Thyroid gland (tissue), 4 donors: ENCODE results near the gene SAT2.

ENCODE experiments used
- POLR2A ChIP-seq, 2 donors: fragments of 450-650 bp; IDR thresholded peaks; one replicate each; pipeline ENCODE4 v1.6.1; 2017; ENCODE audit warnings: antibody characterized with exemption in 2 of 2, mild to moderate bottlenecking in 2 of 2, moderate library complexity in 1 of 2
- TF ChIP-seq, protein P1 (sequence below), 6 experiments: fragments of 200-600 bp in 3 of 6; fragments of 450-650 bp in 3 of 6; sonication (generic) in 3 of 6; IDR thresholded peaks; one replicate each; pipeline ENCODE4 v1.5.1; 2016 to 2019; ENCODE audit warnings: antibody characterized with exemption in 6 of 6, mild to moderate bottlenecking in 2 of 6, inconsistent platforms in 1 of 6, moderate library complexity in 1 of 6

- TF ChIP-seq, protein P1, sequence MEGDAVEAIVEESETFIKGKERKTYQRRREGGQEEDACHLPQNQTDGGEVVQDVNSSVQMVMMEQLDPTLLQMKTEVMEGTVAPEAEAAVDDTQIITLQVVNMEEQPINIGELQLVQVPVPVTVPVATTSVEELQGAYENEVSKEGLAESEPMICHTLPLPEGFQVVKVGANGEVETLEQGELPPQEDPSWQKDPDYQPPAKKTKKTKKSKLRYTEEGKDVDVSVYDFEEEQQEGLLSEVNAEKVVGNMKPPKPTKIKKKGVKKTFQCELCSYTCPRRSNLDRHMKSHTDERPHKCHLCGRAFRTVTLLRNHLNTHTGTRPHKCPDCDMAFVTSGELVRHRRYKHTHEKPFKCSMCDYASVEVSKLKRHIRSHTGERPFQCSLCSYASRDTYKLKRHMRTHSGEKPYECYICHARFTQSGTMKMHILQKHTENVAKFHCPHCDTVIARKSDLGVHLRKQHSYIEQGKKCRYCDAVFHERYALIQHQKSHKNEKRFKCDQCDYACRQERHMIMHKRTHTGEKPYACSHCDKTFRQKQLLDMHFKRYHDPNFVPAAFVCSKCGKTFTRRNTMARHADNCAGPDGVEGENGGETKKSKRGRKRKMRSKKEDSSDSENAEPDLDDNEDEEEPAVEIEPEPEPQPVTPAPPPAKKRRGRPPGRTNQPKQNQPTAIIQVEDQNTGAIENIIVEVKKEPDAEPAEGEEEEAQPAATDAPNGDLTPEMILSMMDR (IDR thresholded peaks at IDR 0.05): no peak
- TF ChIP-seq POLR2A (IDR thresholded peaks at IDR 0.05): no peak
These were observed 13.7 kb downstream of the SAT2 start for GRCh38 chr17:7613769-7614424.
